Astrocyte (in vitro differentiated cells and primary cell): ENCODE data around the gene TMPRSS13.

ENCODE experiments used
- CTCF ChIP-seq: IDR thresholded peaks from 2 replicates; pipeline ENCODE4 v1.5.1; 2011; ENCODE audit warnings: low read depth, mild to moderate bottlenecking, inconsistent platforms, low read length, moderate library complexity; ENCODE audit not compliant: insufficient read depth
- EZH2 ChIP-seq: IDR thresholded peaks from 2 replicates; pipeline ENCODE4 v1.6.1; 2012; ENCODE audit warnings: mild to moderate bottlenecking, low read length, inconsistent platforms; ENCODE audit not compliant: insufficient read depth

- TF ChIP-seq CTCF (no peak), EZH2 (no peak)
Measured at GRCh38 chr11:117953024-117953671, 23.9 kb upstream of the TMPRSS13 start.
